Thyroid gland (tissue), 4 donors: ENCODE data around the gene KMT2E.
"Not testable (repeated sequence)": the region's sequence is repeated elsewhere in the genome, so short reads cannot be mapped to it uniquely, and the experiment has no call there.

Source experiments
- POLR2A ChIP-seq, 2 donors: fragments of 450-650 bp; IDR thresholded peaks; one replicate each; pipeline ENCODE4 v1.6.1; 2017; ENCODE audit warnings: antibody characterized with exemption in 2 of 2, mild to moderate bottlenecking in 2 of 2, moderate library complexity in 1 of 2
- TF ChIP-seq, protein P1 (sequence below), 6 experiments: fragments of 200-600 bp in 3 of 6; fragments of 450-650 bp in 3 of 6; sonication (generic) in 3 of 6; IDR thresholded peaks; one replicate each; pipeline ENCODE4 v1.5.1; 2016 to 2019; ENCODE audit warnings: antibody characterized with exemption in 6 of 6, mild to moderate bottlenecking in 2 of 6, inconsistent platforms in 1 of 6, moderate library complexity in 1 of 6

DNA sequence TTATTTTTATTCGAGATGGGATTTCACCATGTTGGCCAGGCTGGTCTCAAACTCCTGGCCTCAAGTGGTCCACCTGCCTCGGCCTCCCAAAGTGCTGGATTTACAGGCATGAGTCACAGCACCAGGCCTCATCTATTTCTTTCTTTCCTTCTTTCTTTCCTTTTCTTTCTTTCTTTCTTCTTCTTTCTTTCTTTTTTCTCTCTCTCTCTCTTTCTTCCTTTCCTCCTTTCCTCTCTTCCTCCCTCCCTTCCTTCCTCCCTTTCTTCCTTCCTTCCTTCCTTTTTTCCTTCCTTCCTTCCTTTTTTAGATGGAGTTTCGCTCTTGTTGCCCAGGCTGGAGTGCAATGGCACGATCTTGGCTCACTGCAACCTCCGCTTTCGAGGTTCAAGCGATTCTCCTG is 36.9 kb downstream of the KMT2E start:
- TF ChIP-seq, protein P1, sequence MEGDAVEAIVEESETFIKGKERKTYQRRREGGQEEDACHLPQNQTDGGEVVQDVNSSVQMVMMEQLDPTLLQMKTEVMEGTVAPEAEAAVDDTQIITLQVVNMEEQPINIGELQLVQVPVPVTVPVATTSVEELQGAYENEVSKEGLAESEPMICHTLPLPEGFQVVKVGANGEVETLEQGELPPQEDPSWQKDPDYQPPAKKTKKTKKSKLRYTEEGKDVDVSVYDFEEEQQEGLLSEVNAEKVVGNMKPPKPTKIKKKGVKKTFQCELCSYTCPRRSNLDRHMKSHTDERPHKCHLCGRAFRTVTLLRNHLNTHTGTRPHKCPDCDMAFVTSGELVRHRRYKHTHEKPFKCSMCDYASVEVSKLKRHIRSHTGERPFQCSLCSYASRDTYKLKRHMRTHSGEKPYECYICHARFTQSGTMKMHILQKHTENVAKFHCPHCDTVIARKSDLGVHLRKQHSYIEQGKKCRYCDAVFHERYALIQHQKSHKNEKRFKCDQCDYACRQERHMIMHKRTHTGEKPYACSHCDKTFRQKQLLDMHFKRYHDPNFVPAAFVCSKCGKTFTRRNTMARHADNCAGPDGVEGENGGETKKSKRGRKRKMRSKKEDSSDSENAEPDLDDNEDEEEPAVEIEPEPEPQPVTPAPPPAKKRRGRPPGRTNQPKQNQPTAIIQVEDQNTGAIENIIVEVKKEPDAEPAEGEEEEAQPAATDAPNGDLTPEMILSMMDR (IDR thresholded peaks at IDR 0.05) = not testable (repeated sequence)
- TF ChIP-seq POLR2A (IDR thresholded peaks at IDR 0.05) = not testable (repeated sequence)
